T-helper 22 cell (primary cell): ENCODE data around the gene SMARCA4.

Experiments used
- DNase-seq: peaks from one replicate; pipeline ENCODE4 v3.0.0-alpha.2; 2020; ENCODE audit warnings: low read depth

Gene SMARCA4

GRCh38 chr19:11010041-11010440 is 49.2 kb downstream of the SMARCA4 start:
- DNase-seq = no peak

- no peak for DNase-seq
Observed at GRCh38 chr19:11012507-11012906, 51.7 kb downstream of the SMARCA4 start.

GRCh38 chr19:11013771-11014170 is 52.9 kb downstream of the SMARCA4 start:
- no peak for DNase-seq

- no peak for DNase-seq
Observed at GRCh38 chr19:11014403-11014911, 53.6 kb downstream of the SMARCA4 start.

- no peak for DNase-seq
Observed at GRCh38 chr19:11016631-11017030, 55.8 kb downstream of the SMARCA4 start.

- no peak for DNase-seq
Observed at GRCh38 chr19:11017275-11018035, 56.6 kb downstream of the SMARCA4 start.

GRCh38 chr19:11018179-11018578 is 57.3 kb downstream of the SMARCA4 start:
- DNase-seq = no peak

- DNase-seq = no peak
Observed at GRCh38 chr19:11018763-11019162, 57.9 kb downstream of the SMARCA4 start.

- DNase-seq = no peak
Observed at GRCh38 chr19:11019262-11019661, 58.4 kb downstream of the SMARCA4 start.

- DNase-seq = no peak
Observed at GRCh38 chr19:11019824-11020223, 59.0 kb downstream of the SMARCA4 start.

- DNase-seq = no peak
Observed at GRCh38 chr19:11020423-11020822, 59.6 kb downstream of the SMARCA4 start.

- no peak for DNase-seq
Observed at GRCh38 chr19:11020982-11021759, 60.3 kb downstream of the SMARCA4 start.

GRCh38 chr19:11021760-11022144 is 60.9 kb downstream of the SMARCA4 start:
- no peak for DNase-seq

- DNase-seq = no peak
Observed at GRCh38 chr19:11023016-11023415, 62.2 kb downstream of the SMARCA4 start.

GRCh38 chr19:11023710-11024109 is 62.9 kb downstream of the SMARCA4 start:
- no peak for DNase-seq

GRCh38 chr19:11024259-11024658 is 63.4 kb downstream of the SMARCA4 start:
- DNase-seq = no peak

GRCh38 chr19:11025006-11025405 is 64.2 kb downstream of the SMARCA4 start:
- no peak for DNase-seq

- no peak for DNase-seq
Observed at GRCh38 chr19:11025445-11025844, 64.6 kb downstream of the SMARCA4 start.

GRCh38 chr19:11025997-11026396 is 65.2 kb downstream of the SMARCA4 start:
- no peak for DNase-seq

- DNase-seq = no peak
Observed at GRCh38 chr19:11027381-11027780, 66.6 kb downstream of the SMARCA4 start.

- DNase-seq = no peak
Observed at GRCh38 chr19:11028146-11028545, 67.3 kb downstream of the SMARCA4 start.

- no peak for DNase-seq
Observed at GRCh38 chr19:11031421-11032070, 70.7 kb downstream of the SMARCA4 start.

- DNase-seq = no peak
Observed at GRCh38 chr19:11033251-11033650, 72.4 kb downstream of the SMARCA4 start.
